ENCODE data around the gene KLK2.
"Not testable (repeated sequence)": the region's sequence is repeated elsewhere in the genome, so short reads cannot be mapped to it uniquely, and the experiment has no call there.

KLK2 gene

GRCh38 chr19:50896089-50896590 is 22.9 kb downstream of the KLK2 start:
- DNase-seq = not testable (repeated sequence)

GRCh38 chr19:50896591-50897190 is 23.5 kb downstream of the KLK2 start:
- DNase-seq = peak; percentile 52

- DNase-seq = no peak
These were observed 24.0 kb downstream of the KLK2 start for GRCh38 chr19:50897191-50897607.

GRCh38 chr19:50897612-50898011 is 24.4 kb downstream of the KLK2 start:
- no peak for DNase-seq

GRCh38 chr19:50898018-50898417 is 24.8 kb downstream of the KLK2 start:
- DNase-seq = no peak

GRCh38 chr19:50899569-50899968 is 26.3 kb downstream of the KLK2 start:
- no peak for DNase-seq

GRCh38 chr19:50902640-50903039 is 29.4 kb downstream of the KLK2 start:
- DNase-seq = no peak

- peak; percentile 31 for DNase-seq
These were observed 33.0 kb downstream of the KLK2 start for GRCh38 chr19:50906217-50906616.

- DNase-seq = no peak
These were observed 35.1 kb downstream of the KLK2 start for GRCh38 chr19:50908336-50908735.

- peak; percentile 64 for DNase-seq
These were observed 36.2 kb downstream of the KLK2 start for GRCh38 chr19:50909240-50910070.

GRCh38 chr19:50910722-50911121 is 37.5 kb downstream of the KLK2 start:
- DNase-seq = no peak

- DNase-seq = no peak
These were observed 38.2 kb downstream of the KLK2 start, which contains the start of gene KLK4 for GRCh38 chr19:50911206-50912101. Gene KLK4, minus strand, starts transcription at chr19:50911395. Its CDS starts 657 bp downstream, at chr19:50910738.

- no peak for DNase-seq
These were observed 38.9 kb downstream of the KLK2 start for GRCh38 chr19:50912102-50912599.

- DNase-seq = peak; percentile 41
These were observed 39.8 kb downstream of the KLK2 start for GRCh38 chr19:50912727-50913716.

GRCh38 chr19:50916069-50916468 is 42.8 kb downstream of the KLK2 start:
- no peak for DNase-seq

- DNase-seq = no peak
These were observed 48.4 kb downstream of the KLK2 start for GRCh38 chr19:50921426-50922316.

- peak; percentile 80 for DNase-seq
These were observed 49.1 kb downstream of the KLK2 start for GRCh38 chr19:50922317-50922853.

GRCh38 chr19:50924586-50924985 is 51.3 kb downstream of the KLK2 start:
- DNase-seq = no peak

GRCh38 chr19:50925734-50926133 is 52.5 kb downstream of the KLK2 start:
- no peak for DNase-seq

- no peak for DNase-seq
These were observed 52.9 kb downstream of the KLK2 start for GRCh38 chr19:50926144-50926543.

Data from stimulated activated CD4-positive, alpha-beta T cell treated with anti-CD3 and anti-CD28 coated beads, Interleukin-1b, Interleukin-23, amount 100 ng/mL, for 48 hours (primary cell).